A204.1 (cell line): ENCODE data around the gene TFIP11.

Experiments used
- FAIRE-seq: peaks from 2 replicates; lab custom pipeline; 2012; peaks lifted over from hg19 to GRCh38; lab: Jason Lieb, UNC

TFIP11 gene

GRCh38 chr22:26512149-26512793 is at the start of gene TFIP11:
Gene TFIP11, minus strand, starts transcription at chr22:26512473. Its CDS starts 2,201 bp downstream, at chr22:26510272.
- FAIRE-seq = peak; percentile 72

DNA sequence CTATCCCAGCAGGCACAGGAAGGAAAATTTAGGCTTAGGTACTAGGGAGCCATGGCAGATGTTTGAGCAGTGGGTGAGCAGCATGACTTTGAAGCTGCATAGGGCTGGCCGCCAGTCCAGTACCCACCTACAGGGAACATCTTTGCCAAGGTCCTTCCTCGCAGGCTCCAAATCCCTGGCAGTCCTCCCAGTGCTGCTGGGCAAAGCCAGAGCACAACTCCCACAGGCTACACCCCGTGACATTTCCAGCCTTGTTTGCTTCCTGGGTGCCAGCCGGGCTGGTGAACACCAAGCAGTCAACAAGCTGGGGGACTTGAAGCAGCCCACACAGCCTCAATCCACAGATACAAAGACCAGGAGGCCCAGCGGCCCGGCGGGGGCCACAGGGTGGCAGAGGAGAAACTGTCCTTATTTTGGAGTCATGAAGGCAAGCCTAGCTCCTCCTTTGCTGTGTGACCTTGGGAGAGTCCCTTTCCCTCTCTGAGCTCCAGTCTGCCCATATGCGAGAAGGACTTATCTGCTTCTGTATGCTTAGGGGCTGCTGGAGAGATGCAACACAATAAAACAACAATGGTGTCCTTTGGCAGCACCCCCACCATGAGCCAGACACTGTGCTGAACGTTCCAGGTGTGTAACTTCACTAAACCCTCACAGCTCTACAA is 49.6 kb upstream of the TFIP11 start:
- no peak for FAIRE-seq

DNA sequence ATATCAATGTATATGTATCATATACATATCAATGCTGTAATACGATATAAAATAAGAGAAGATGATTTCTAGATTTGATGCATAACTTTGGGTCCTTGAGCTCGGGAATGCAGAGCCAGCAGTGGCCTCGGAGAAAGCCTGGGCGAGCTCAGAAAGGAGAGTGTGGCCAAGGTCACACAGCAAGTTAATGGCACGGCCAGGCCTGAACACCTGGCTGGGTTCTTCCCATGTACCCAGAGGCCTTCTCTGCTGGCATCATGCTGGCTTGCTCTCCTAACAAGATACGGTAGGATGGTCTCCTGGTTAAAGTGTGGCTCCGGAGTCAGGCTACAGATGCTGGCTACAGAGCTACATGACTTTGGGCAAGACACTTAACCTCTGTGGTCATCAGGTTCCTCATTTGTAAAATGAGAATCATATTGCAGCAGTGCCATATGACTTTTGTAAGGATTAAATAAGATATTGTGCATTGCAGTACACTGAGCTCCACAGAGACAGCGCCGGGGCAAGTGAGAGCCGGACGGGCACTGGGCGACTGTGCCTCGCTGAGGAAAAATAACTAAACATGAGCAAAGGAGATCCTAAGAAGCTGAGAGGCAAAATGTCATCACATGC is 47.8 kb upstream of the TFIP11 start:
- no peak for FAIRE-seq

- no peak for FAIRE-seq
Observed at GRCh38 chr22:26558248-26558895, 46.1 kb upstream of the TFIP11 start.

DNA sequence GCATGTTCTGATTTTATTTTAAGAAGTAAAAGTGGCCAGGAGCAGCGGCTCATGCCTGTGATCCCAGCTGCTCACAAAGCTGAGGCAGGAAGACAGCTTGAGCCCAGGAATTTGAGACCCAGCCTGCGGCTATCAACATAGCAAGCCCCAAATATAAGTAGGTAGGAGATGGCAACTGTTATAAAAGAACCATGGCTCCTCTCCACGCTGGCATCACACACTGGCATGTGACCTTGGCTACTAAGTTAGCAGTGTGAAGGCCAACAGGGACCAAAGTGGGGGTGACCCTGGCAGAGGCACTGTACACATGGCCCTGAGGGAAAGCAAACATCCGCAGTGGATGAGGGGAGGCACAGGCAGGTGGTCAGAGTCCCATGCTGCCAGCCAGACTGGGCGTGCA is 44.6 kb upstream of the TFIP11 start:
- no peak for FAIRE-seq

GRCh38 chr22:26555478-26555877 is 43.2 kb upstream of the TFIP11 start:
- FAIRE-seq = no peak

- FAIRE-seq = no peak
Observed at GRCh38 chr22:26554956-26555355, 42.7 kb upstream of the TFIP11 start.

DNA sequence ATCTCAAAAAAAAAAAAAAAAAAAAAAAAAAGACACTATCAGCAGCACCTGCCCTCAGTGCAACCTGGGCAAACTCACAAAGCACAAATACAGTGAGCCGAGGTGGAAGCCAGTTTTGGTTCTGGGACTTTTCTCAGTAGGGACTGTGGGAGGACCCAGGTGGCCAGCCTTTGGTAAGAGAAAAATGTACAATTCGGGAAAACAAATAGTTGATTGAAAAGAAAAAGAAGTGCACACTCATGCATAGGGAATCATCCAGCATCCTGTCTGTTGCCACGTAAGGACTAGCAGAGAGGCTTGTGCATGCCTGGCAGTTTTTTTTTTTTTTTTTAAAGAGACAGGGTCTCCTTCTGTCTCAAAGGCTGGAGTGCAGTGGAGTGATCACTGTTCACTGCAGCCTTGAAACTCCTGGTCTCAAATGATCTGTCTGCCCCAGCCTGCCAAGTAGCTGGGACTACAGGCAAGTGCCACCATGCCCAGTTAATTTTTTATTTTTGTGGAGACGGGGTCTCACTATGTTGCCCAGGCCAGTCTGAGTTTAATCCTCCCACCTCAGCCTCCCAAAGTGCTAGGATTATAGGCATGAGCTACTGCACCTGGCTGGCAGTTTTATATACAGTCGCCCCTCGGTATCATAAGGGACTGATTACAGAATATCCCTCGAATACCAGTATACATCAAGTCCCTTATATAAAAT is 40.9 kb upstream of the TFIP11 start:
- no peak for FAIRE-seq

GRCh38 chr22:26552466-26552865 is 40.2 kb upstream of the TFIP11 start:
- no peak for FAIRE-seq

- no peak for FAIRE-seq
Observed at GRCh38 chr22:26551568-26551967, 39.3 kb upstream of the TFIP11 start.

DNA sequence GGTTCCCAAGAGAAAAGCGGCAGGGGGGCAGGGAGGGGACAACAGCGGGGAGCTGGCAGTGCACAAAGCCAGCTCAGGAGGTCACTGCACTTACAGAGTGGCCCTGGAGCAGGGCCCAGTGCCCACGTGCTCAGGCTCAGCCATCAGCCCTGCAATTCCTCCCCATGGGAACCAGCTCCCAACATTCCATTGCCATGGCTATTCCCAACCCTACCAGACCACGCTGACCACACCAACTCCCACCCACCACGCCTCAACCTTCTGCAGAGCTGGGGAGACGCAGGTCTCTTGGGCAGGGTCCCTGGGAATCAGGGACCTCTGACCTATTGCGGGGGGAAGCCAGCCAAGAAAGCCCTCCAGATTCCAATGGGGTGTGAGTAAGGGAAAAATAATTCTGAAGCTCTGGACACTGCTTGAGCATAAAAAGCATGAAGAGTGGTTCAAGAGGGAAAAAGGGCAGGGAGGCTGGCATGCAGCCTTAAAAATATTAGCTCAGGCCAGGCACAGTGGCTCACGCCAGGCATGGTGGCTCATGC is 38.3 kb upstream of the TFIP11 start:
- no peak for FAIRE-seq

DNA sequence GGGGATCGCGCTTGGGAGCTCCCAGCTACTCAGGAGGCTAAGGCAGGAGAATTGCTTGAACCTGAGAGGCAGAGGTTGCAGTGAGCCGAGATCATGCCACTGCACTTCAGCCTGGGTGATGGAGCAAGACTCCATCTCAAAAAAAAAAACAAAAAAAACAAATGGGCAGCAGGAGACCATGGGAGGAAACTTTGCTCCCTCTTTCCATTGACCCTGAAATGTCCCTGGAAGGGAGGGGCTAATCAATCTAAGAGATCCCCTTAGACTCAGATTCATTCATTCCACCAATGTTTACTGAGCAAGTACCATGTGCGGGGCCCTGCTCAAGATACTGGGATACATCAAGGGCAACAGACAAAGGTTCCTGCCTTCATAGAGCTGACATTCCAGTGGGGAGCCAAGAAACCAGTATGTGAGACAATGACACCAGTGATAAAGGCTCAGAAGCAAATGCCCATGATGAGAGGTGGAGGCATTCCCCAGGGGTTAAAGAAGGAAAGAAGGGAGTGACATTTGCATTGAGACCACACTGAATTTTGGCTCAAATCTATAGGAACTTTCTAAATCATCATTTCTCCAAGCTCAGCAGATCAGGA is 37.7 kb upstream of the TFIP11 start:
- FAIRE-seq = no peak

DNA sequence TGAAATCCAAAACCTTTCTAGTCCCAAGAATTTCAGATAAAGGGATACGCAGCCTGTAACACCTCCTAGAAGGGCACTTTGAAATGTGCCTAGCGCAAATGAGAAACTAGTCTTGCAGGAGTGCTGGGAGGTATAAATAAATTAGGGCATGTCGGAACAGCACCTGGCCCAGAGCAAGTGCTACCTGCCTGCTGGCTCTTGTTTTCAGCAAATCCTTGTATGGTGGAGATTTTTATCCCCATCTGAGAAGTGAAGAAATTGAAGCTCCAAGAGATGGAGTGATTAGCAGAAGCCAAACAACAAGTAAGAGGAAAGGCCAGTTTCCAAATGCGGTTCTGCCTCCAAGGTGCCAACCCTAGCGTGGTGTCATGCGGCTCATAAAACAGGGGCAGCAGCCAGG is 36.7 kb upstream of the TFIP11 start:
- FAIRE-seq = no peak

GRCh38 chr22:26548303-26548702 is 36.0 kb upstream of the TFIP11 start:
- FAIRE-seq = no peak

- FAIRE-seq = no peak
Observed at GRCh38 chr22:26547837-26548236, 35.6 kb upstream of the TFIP11 start.

DNA sequence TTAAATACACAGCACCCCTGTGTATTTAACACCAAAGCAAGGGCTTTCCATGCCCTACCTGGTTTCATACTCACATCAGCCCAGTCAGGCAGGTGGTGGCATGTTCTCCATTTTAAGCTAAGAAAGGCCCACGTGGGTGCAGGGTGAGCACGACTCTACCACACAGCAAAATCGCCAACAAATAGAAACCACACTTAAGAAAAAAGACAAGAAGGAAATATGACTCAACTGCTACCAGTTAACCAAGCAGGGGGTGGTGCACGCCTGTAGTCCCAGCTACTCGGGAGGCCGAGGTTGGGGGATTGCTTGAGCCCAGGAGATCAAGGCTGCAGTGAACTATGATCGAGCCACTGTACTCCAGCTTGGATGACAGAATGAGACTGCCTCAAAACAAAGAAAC is 35.2 kb upstream of the TFIP11 start:
- no peak for FAIRE-seq

DNA sequence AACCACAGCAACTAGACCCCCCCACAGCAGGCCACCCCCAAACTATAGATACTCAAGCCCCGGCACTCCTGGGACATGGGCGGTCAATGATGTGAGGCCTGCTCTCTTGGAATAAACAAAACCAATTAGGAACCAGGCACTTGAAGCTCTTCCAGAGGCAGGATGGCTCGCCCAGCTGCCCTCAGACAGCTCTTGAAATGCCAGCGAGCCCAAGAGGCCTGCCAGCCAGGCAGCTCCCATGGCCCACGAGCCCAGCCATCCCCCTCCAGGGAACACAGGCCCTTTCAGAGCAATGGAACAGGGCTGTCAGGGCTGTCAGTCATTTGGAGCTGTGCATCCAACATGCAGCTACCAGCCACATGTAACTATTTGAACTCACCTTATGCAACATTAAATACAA is 34.0 kb upstream of the TFIP11 start:
- no peak for FAIRE-seq

- FAIRE-seq = no peak
Observed at GRCh38 chr22:26545827-26546226, 33.6 kb upstream of the TFIP11 start.

- FAIRE-seq = no peak
Observed at GRCh38 chr22:26545385-26545784, 33.1 kb upstream of the TFIP11 start.

GRCh38 chr22:26544489-26544888 is 32.2 kb upstream of the TFIP11 start:
- no peak for FAIRE-seq

- no peak for FAIRE-seq
Observed at GRCh38 chr22:26542831-26543230, 30.6 kb upstream of the TFIP11 start.
